Occipital lobe (tissue), 2 donors: ENCODE data around the gene DNAJC6. TPM values are rescaled to one million over a fixed set of nuclear protein-coding genes. Genes with fewer than 3 reads are reported as not detected.

Experiments used
- DNase-seq: peaks from one replicate; lab custom pipeline; 2025; lab: John Stamatoyannopoulos, UW
- total RNA-seq: library from RNA; depleted of rRNA; stranded (reverse); fragments of >200 nt; gene quantifications from one replicate; pipeline ENCODE4 v1.2.3, GENCODE V29; 2014

DNAJC6 gene
- total RNA-seq, 1 donor from 2014 or later, result 104 TPM

GRCh38 chr1:65292861-65293593, 16.3 kb upstream of the DNAJC6 start:
- no peak for DNase-seq

- DNase-seq, result no peak
Measured at GRCh38 chr1:65297706-65298105, 11.6 kb upstream of the DNAJC6 start.

DNA sequence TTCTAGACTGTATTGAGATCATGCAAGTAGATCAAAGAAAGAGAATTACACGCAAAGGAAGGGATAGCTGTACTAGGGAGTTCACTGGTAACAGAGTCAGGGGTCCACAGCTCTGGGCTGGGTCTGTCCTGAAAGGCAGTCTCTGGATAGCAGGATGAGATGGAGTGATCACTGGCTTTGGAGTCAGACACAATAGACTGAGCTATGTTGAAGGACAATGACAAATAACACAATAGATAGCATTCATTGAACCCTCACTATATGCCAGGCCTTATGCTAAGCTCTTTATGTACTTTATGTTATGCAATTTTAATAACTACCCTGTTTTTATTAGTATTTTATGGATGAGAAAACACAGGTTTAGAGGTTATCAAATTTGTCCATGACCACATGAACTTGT, 10.0 kb upstream of the DNAJC6 start:
- no peak for DNase-seq

- no peak for DNase-seq
Measured at GRCh38 chr1:65308781-65309303, 501 bp upstream of the DNAJC6 start.

- DNase-seq, result peak; percentile 75
Measured at GRCh38 chr1:65310078-65310587, 790 bp downstream of the DNAJC6 start.

DNA sequence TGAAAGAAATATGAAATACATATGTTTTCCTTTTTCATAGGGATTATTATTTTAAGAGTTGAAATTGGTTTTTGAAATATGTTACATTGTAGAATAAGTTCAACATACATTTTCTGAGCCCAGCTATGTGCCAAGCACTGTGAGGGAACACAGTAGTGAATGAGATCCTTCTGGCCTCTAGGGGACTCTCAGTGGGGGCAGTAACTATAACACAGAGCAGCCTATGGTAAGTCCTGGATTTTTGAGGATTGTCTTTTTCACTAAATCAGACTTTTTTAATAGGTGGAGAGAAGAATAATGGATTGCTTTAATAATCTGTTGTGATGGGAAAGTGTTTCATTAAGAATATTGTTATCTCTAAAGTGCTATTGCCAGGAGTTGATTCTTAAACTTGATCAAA, 2.4 kb downstream of the DNAJC6 start:
- DNase-seq, result no peak

DNA sequence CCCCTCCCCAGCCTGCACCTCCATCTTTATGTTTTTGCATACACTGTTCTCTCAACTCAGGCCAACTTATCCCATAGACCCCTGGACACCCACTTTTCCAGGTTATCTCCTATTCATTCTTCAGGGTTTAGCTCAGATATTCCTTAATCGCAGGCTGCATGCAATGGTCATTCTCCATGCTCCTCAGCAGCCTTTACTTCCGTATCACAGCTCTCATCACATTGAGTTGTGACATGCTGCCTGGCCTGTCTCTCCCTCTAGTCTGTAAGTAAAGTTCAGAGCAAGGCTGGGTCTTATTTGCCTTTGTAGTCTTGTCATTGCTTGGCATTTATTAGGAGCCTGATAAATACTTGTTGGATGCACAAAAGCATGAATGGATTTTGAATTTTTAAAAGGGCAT, 6.9 kb downstream of the DNAJC6 start:
- no peak for DNase-seq

DNA sequence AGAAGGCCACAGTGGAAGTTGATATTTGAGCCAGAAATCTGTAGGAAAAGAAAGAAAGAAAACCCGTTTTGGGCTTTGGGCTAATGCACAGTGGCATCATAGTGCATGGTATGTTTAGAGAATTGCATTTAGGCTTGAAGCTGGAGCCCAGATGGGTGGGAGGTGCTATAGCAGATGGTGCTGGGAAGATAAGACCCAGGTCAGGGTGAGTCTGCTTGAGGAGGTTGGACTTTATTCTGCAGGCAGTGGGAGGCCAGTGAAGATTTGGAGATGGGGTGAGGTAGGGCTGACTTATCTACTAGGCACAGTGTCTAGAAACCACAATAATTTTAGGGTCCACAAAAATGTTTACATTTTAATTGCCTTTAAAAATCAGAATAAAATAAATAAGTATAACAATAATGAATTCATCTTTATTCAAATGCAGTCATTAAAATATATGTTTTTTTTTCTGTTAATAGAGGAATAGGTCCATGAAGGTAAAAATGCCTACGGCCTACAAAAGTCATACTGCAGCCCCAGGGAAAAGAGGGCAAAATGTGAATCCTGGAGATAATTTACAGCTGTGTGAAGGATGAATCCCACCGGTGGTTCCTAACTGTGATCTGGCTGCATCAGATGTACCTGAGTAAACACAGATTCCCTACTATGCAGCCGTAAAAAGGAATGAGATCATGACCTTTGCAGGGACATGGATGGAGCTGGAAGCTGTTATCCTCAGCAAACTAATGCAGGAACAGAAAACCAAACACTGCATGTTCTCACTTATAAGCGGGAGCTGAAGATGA, 8.7 kb downstream of the DNAJC6 start:
- DNase-seq, result no peak

DNA sequence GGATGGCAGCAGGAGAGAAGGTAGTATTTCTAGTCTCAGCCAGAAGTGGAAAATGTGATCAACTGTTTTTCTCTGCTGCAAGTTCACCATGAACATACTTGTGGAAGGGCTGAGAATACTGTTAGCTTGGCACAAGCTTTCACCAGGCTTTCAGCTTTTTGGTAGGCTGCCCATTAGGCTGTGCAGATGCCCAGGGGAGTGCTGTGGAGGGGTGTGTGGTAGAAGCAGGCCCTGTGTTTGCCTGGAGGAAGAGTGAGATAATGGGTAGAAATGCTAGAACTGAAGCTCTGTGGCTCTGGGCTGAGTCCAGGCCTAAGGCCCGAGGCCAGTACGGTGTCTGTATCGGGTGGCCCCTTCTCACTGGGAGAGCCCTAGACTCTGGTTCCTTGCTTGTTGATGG, 9.8 kb downstream of the DNAJC6 start:
- DNase-seq, result peak; percentile 22

- no peak for DNase-seq
Measured at GRCh38 chr1:65319754-65320153, 10.4 kb downstream of the DNAJC6 start.

DNA sequence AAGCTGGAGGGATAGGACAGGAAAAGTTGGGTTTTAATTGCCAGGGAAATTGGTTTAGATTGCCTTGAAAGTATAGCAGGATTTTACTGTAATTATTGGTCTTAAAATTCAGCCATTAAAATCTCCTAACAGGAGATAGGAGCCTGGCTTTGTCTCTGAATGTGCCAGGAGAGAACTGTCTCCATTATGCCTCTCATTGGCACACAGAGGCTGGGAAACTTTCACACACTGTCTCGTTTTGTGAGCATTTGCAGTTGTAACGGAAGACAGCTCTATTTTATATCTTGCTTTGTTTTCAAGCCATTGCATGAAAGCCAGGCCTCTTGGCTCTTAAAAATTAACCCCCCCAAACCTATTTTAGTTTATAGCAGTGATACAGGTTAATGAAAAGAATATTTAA, 12.5 kb downstream of the DNAJC6 start:
- no peak for DNase-seq

- no peak for DNase-seq
Measured at GRCh38 chr1:65323246-65323645, 13.9 kb downstream of the DNAJC6 start.

- DNase-seq, result no peak
Measured at GRCh38 chr1:65330021-65330420, 20.7 kb downstream of the DNAJC6 start.

GRCh38 chr1:65330822-65331221, 21.5 kb downstream of the DNAJC6 start:
- no peak for DNase-seq

- DNase-seq, result no peak
Measured at GRCh38 chr1:65332821-65333220, 23.5 kb downstream of the DNAJC6 start.

- DNase-seq, result no peak
Measured at GRCh38 chr1:65334081-65334480, 24.7 kb downstream of the DNAJC6 start.

DNA sequence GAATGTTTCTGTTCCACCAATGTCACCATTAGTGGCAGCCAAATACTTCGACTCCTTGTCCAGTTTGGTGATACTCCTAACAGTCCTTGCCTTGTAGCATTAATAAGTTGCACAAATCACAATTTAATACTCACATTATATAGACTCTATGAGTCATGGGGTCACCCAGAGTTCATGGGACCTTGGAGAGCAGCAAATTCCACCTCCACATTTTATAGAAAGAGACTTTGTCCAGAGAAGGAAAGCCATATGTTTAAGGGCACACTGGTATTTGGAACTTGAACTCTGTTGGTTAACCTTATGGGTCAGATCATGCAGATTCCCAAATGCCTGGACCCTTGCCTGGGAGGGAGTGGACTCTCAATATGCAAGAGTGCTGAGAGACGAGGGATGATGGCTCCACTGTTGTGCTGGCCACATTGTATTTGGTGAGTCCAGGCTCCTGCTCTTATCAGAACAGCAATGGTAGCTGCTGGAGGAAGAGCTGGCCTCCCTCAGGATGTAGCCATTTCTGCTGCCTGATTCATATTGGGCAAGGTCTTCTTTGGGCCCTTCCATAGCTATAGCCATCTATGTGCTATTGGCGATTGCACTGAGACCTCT, 30.6 kb downstream of the DNAJC6 start:
- DNase-seq, result no peak

DNA sequence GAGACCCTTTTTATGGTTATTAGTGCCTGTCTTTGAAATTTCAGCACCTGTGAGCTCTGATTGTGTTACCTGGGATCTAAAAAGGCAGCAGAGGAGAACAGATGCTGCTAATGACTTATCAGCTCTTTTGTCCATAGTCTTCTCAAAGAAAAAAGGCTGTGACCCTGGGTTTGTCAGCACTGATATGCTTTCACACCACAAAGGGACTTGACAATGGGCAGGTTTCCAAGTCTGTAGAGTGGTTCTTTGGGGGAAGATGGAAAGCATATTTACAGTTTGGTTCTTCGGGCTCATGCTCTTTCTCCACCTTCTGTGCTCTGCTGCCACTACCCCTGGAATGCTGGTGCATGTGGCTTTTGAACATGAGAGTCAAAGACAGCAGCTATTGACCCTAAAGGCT, 32.0 kb downstream of the DNAJC6 start:
- no peak for DNase-seq

GRCh38 chr1:65343286-65343685, 33.9 kb downstream of the DNAJC6 start:
- no peak for DNase-seq

GRCh38 chr1:65344171-65344814, 35.0 kb downstream of the DNAJC6 start:
- no peak for DNase-seq

DNA sequence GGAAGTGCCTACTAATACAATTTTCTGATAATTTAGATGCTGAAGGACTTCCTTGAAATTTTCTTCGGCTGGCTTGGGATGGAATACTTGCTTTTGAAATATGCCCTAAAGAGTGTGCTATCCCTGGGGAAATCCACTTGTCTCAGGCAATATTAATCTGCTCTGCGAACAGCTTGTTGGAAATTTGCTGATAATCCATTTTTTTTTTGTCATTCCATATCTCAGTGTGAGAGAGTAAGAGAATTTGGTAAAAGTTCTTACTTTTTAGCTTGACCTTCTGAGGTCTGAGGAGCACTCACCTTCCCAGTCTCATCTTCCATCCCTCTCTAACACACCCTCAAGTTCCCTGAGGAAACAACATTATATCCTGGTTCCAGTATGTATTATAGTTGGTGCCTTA, 36.8 kb downstream of the DNAJC6 start:
- DNase-seq, result no peak
